GM12878 (cell line): ENCODE data around the gene N4BP2L2. TPM values are rescaled to one million over a fixed set of nuclear protein-coding genes. Genes with fewer than 3 reads are reported as not detected.

Experiments
- ATAC-seq: fragments of 200-7000 bp; cut with Tn5 transposase; 3 replicates; pipeline ENCODE4 v1.9.1; 2020; ENCODE audit warnings: mild to moderate bottlenecking, moderate library complexity
- BruUV-seq: library from RNA; stranded (reverse); fragments of 400-500 nt; replicated peaks from 2 replicates; lab custom pipeline; 2021; lab: Mats Ljungman, UMichigan
- CTCF ChIA-PET: fragments of 300-600 bp; sonication (Branson Sonifier 250); formaldehyde crosslinking; extraction: SDS; loops from one replicate; lab custom pipeline; 2021; ENCODE audit warnings: inconsistent platforms; lab: Yijun Ruan, JAX
- POLR2A ChIA-PET: fragments of 350-600 bp; formaldehyde crosslinking; extraction: SDS; loops from one replicate; lab custom pipeline; 2021; ENCODE audit warnings: inconsistent platforms; lab: Charles Lee
- RAD21 ChIA-PET: fragments of 300-600 bp; sonication (Branson Sonifier 250); formaldehyde crosslinking; loops from one replicate; lab custom pipeline; 2023; ENCODE audit warnings: antibody characterized with exemption; ENCODE audit not compliant: unreplicated experiment; lab: Charles Lee
- SMC1A ChIA-PET: fragments of 300-600 bp; sonication (Branson Sonifier 250); formaldehyde crosslinking; loops from one replicate; lab custom pipeline; 2023; ENCODE audit not compliant: unreplicated experiment, uncharacterized antibody; lab: Charles Lee
- DNase-seq: peaks from one replicate; pipeline ENCODE4 v3.0.0-alpha.2; 2011; ENCODE audit warnings: low read depth, low spot score
- FAIRE-seq: peaks from 3 replicates; lab custom pipeline; 2011; peaks lifted over from hg19 to GRCh38; lab: Jason Lieb, UNC
- H2AFZ ChIP-seq: 2 replicates; pipeline ENCODE4 v1.6.0; 2011; ENCODE audit warnings: low read depth, low read length, control low read depth; ENCODE audit not compliant: control insufficient read depth
- H3K27ac ChIP-seq: 2 replicates; pipeline ENCODE4 v1.5.1; 2011; ENCODE audit warnings: control low read depth; ENCODE audit not compliant: control insufficient read depth, insufficient read depth
- H3K27me3 ChIP-seq, 2 experiments: replicated peaks in 1 of 2; 2 replicates each; pipeline versions ENCODE4 v1.6.0 to v1.6.1; 2011; ENCODE audit warnings: low read length in 1 of 2; ENCODE audit not compliant: control insufficient read depth in 2 of 2, insufficient read depth in 2 of 2
- H3K36me3 ChIP-seq, 2 experiments: 2 replicates each; pipeline ENCODE4 v1.5.1; 2011; ENCODE audit warnings: low read length in 1 of 2; ENCODE audit not compliant: control insufficient read depth in 2 of 2, insufficient read depth in 2 of 2
- H3K4me1 ChIP-seq: 2 replicates; pipeline ENCODE4 v1.6.1; 2011; ENCODE audit warnings: mild to moderate bottlenecking, low read length, moderate library complexity, mixed read lengths; ENCODE audit not compliant: control insufficient read depth, insufficient read depth
- H3K4me2 ChIP-seq: 2 replicates; pipeline ENCODE4 v1.6.0; 2011; ENCODE audit warnings: control low read depth; ENCODE audit not compliant: control insufficient read depth, insufficient read depth
- H3K4me3 ChIP-seq: fragments of 200-600 bp; sonication (generic); 2 replicates; pipeline ENCODE4 v1.5.1; 2016
- H3K79me2 ChIP-seq: 2 replicates; pipeline ENCODE4 v1.6.0; 2011; ENCODE audit warnings: low read length; ENCODE audit not compliant: control insufficient read depth, insufficient read depth
- H3K9ac ChIP-seq: 2 replicates; pipeline ENCODE4 v1.8.0; 2011; ENCODE audit warnings: low read length, control low read depth, mixed read lengths; ENCODE audit not compliant: control insufficient read depth, insufficient read depth
- H3K9me3 ChIP-seq: replicated peaks from 3 replicates; pipeline ENCODE4 v1.5.1; 2011; ENCODE audit warnings: mild to moderate bottlenecking, low read length; ENCODE audit not compliant: control insufficient read depth, insufficient read depth
- H4K20me1 ChIP-seq: 2 replicates; pipeline ENCODE4 v1.6.0; 2011; ENCODE audit not compliant: control insufficient read depth, insufficient read depth
- BACH1 ChIP-seq: fragments of 450-650 bp; IDR thresholded peaks from 2 replicates; pipeline ENCODE4 v1.6.1; 2017; ENCODE audit warnings: mild to moderate bottlenecking, borderline replicate concordance
- CEBPB ChIP-seq, 2 experiments: fragments of 150-350 bp in 1 of 2; IDR thresholded peaks; 2 replicates each; pipeline ENCODE4 v1.6.1; 2012 to 2014; ENCODE audit warnings: low read depth in 2 of 2, low read length in 2 of 2, borderline replicate concordance in 1 of 2, inconsistent platforms in 1 of 2
- GATAD2B ChIP-seq: fragments of 450-650 bp; conservative IDR thresholded peaks from 2 replicates; pipeline ENCODE4 v1.6.1; 2017; ENCODE audit warnings: low read depth, mild to moderate bottlenecking, moderate library complexity
- RFX5 ChIP-seq: IDR thresholded peaks from 2 replicates; pipeline ENCODE4 v1.6.1; 2011; ENCODE audit warnings: low read depth, low read length, improper control_type of control experiment
- WGBS: methylation state at CpG from one replicate; pipeline ENCODE4 v1.1.6; 2016; ENCODE audit warnings: low lambda C conversion rate; ENCODE audit not compliant: insufficient replicate concordance, insufficient coverage; ENCODE audit errors: missing lambda C conversion rate; 5-methylcytosine and 5-hydroxymethylcytosine counted together
- in situ Hi-C: fragments of 300-500 bp; cut with MboI; formaldehyde crosslinking; loops from 9 replicates; pipeline ENCODE4 v1.14.3; 2018; ENCODE audit warnings: mixed read lengths
- intact Hi-C: fragments of 100-400 bp; cut with micrococcal nuclease; formaldehyde crosslinking; loops from one replicate; pipeline ENCODE4 v1.14.2; 2022; ENCODE audit not compliant: unreplicated experiment
- polyA plus RNA-seq, 11 experiments: library from polyadenylated mRNA; depleted of rRNA in 4 of 11; unstranded in 6 of 11; stranded (reverse) in 5 of 11; fragments of >200 nt; fragmentation: Nextera tagmentation in 4 of 11; fragmentation: Illumina TruSeq in 1 of 11; extraction: Ambion mirVana in 4 of 11; extraction: Trizol in 1 of 11; gene quantifications; 1 replicate in 1 of 11; 2 replicates in 10 of 11; pipeline versions ENCODE4 v1.2.1 to v1.2.3, GENCODE V29; 2011 to 2016; ENCODE audit warnings: inconsistent platforms in 2 of 11, missing spikeins in 2 of 11, low read depth in 1 of 11
- total RNA-seq, 4 experiments: library from RNA; depleted of rRNA in 3 of 4; stranded (reverse); fragments of >200 nt in 3 of 4; fragmentation: Illumina TruSeq in 1 of 4; extraction: Trizol in 1 of 4; gene quantifications; 2 replicates each; pipeline versions ENCODE4 v1.2.1 to v1.2.3, GENCODE V29; 2013 to 2021
- TF ChIP-seq, protein P1 (sequence below): fragments of 450-650 bp; formaldehyde crosslinking; IDR thresholded peaks from 2 replicates; pipeline ENCODE4 v1.5.0; 2022; ENCODE audit warnings: mild to moderate bottlenecking, missing genetic modification characterization

N4BP2L2 gene
- total and polyA plus RNA-seq, 10 of the 15 experiments (the other 5 are each of a cell fraction or from before 2014, with no cell fraction given): 41.7 to 87.1 (median 61.2) TPM

DNA sequence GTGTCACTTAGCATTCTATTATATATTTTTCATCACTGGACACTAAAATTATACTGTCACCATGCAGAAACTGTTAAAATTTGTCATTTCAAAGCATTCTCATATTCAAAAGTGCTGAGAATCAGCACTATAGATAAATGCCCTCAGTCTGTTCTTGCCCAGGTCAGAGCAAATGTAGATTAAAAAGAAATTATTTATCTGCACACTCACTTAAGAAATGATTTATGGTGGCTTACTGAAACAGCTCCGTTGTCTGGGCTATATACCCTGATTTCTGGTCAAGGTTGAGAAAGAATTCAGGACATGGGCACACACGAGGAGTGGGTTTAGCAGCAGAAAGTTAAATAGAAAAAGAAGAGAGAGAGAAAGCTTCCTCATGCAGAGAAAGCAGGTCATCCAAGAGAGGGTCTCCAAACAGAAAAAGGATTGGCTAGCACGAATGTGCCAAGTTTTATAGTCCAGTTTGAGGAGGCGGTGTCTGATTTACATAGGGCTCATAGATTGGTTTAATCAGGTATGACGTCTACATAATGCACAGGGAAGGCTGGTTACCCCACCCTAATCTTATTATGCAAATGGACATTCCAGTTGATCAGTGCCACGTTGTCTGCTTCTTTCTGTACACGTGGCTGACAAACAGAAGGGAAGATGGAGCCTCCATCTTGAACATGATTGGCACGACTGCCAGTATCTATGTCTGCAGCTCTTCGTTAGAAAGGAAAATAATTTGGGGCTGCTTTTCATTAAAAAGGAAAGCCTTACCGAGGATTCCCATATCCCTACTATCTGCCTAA lies 63.4 kb downstream of the N4BP2L2 start (continued):
- TF ChIP-seq GATAD2B: no peak

DNA sequence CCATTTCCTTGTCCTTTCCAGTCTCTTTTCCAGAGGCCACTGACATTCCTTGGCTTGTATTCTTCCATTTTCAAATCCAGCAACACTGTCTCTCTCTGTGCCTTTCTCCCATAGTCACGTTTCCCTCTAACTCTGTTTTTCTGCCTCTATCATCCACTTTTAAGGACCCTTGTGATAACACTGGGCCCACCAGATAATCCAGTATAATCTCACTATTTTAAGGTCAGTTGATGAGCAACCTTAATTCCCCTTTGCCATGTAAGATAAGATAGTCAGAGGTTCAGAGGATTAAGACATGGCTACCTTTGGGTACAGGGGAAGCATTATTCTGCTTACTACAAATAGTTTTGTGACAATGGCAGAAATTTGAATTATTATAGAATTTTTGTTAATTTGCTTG lies 64.9 kb downstream of the N4BP2L2 start:
- RAD21 ChIA-PET: interaction anchor here (1.1 kb wide), 1 partner anchor 60 kb away, joined by 3 read pairs; no protein-coding TSS in a partner anchor
- in situ Hi-C loops (no loop called here), intact Hi-C loops (no loop called here)
- no peaks in the 10 kb centered on the region for H3K9me3 ChIP-seq
- no peaks in the 10 kb centered on the region for H3K27me3 ChIP-seq
- H3K4me2 ChIP-seq: no peak overlapping the region
- no peak for FAIRE-seq
- no peak overlapping the region for H3K9ac ChIP-seq
- no peak for TF ChIP-seq BACH1
- TF ChIP-seq, protein P1, sequence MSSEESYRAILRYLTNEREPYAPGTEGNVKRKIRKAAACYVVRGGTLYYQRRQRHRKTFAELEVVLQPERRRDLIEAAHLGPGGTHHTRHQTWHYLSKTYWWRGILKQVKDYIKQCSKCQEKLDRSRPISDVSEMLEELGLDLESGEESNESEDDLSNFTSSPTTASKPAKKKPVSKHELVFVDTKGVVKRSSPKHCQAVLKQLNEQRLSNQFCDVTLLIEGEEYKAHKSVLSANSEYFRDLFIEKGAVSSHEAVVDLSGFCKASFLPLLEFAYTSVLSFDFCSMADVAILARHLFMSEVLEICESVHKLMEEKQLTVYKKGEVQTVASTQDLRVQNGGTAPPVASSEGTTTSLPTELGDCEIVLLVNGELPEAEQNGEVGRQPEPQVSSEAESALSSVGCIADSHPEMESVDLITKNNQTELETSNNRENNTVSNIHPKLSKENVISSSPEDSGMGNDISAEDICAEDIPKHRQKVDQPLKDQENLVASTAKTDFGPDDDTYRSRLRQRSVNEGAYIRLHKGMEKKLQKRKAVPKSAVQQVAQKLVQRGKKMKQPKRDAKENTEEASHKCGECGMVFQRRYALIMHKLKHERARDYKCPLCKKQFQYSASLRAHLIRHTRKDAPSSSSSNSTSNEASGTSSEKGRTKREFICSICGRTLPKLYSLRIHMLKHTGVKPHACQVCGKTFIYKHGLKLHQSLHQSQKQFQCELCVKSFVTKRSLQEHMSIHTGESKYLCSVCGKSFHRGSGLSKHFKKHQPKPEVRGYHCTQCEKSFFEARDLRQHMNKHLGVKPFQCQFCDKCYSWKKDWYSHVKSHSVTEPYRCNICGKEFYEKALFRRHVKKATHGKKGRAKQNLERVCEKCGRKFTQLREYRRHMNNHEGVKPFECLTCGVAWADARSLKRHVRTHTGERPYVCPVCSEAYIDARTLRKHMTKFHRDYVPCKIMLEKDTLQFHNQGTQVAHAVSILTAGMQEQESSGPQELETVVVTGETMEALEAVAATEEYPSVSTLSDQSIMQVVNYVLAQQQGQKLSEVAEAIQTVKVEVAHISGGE (CRISPR knock-in tag): no peak
- TF ChIP-seq RFX5: no peak
- TF ChIP-seq CEBPB (IDR thresholded peaks at IDR 0.05; ENCODE audit: borderline replicate concordance in 1 of 2, low read depth in 2 of 2, low read length in 2 of 2): no peak
- TF ChIP-seq, all 136 proteins: peak for 0
- ATAC-seq (no peak), DNase-seq (no peak)
- Histone ChIP-seq H3K27ac (no peak overlapping the region), H2AFZ (no peak overlapping the region), H3K79me2 (no peaks in the 10 kb centered on the region), H3K4me1 (peaks cover 16% of the 10 kb centered on the region), H3K4me3 (no peak overlapping the region), H3K36me3 (no peaks in the 10 kb centered on the region), H4K20me1 (no peaks in the 10 kb centered on the region)
- WGBS: 92% methylated on average over 1 of the region's 1 CpG
- POLR2A ChIA-PET: no interaction called here
- BruUV-seq: no TSS peak
- CTCF ChIA-PET: interaction anchor here (0.7 kb wide), 1 partner anchor 388 kb away, joined by 3 read pairs; no protein-coding TSS in a partner anchor
- SMC1A ChIA-PET: interaction anchor here (0.7 to 1.8 kb wide), 2 partner anchors 108 to 227 kb away, joined by 3 to 5 read pairs; no protein-coding TSS in a partner anchor
